CD8-positive, alpha-beta memory T cell (primary cell): Measurements from ENCODE around the gene KLHL17. TPM values are rescaled to one million over a fixed set of nuclear protein-coding genes. Genes with fewer than 3 reads are reported as not detected.
A peak's percentile ranks its signal among the peaks of the same experiment; 100 is the strongest.
"Not testable (repeated sequence)": the region's sequence is repeated elsewhere in the genome, so short reads cannot be mapped to it uniquely, and the experiment has no call there.

ENCODE experiments used
- CTCF ChIA-PET: fragments of 350-600 bp; sonication (Branson Sonifier 250); formaldehyde crosslinking; loops from one replicate; lab custom pipeline; 2021; ENCODE audit warnings: antibody characterized with exemption; lab: Charles Lee
- POLR2A ChIA-PET: fragments of 350-600 bp; sonication (Branson Sonifier 250); formaldehyde crosslinking; loops from one replicate; lab custom pipeline; 2021; ENCODE audit warnings: antibody characterized with exemption; lab: Charles Lee
- DNase-seq, 5 donors: peaks; one replicate each; pipeline versions ENCODE4 v3.0.0 to v3.0.0-alpha.2; 2020 to 2022; ENCODE audit warnings: mixed read lengths in 1 of 5
- H3K27ac ChIP-seq: one replicate; pipeline ENCODE4 v1.7.0; 2013; ENCODE audit warnings: low read depth, mild to moderate bottlenecking, low read length, moderate library complexity
- H3K27me3 ChIP-seq: 2 replicates; pipeline ENCODE4 v1.7.0; 2013; ENCODE audit warnings: low read length, mild to moderate bottlenecking; ENCODE audit not compliant: insufficient read depth, poor library complexity, severe bottlenecking
- H3K36me3 ChIP-seq: 2 replicates; pipeline ENCODE4 v1.7.0; 2013; ENCODE audit warnings: mild to moderate bottlenecking, low read length, moderate library complexity; ENCODE audit not compliant: insufficient read depth
- H3K4me1 ChIP-seq: 2 replicates; pipeline ENCODE4 v1.7.0; 2013; ENCODE audit warnings: mild to moderate bottlenecking, low read length, moderate library complexity; ENCODE audit not compliant: insufficient read depth
- H3K4me3 ChIP-seq: 2 replicates; pipeline ENCODE4 v1.7.0; 2013; ENCODE audit warnings: mild to moderate bottlenecking, low read length
- H3K9me3 ChIP-seq: 2 replicates; pipeline ENCODE4 v1.7.0; 2013; ENCODE audit warnings: mild to moderate bottlenecking, low read length
- H3K27ac Mint-ChIP-seq, 8 donors: one replicate each; pipeline ENCODE4 v1.8.0; 2020 to 2021; ENCODE audit warnings: mixed read lengths in 8 of 8, mild to moderate bottlenecking in 6 of 8, inconsistent platforms in 3 of 8, moderate library complexity in 3 of 8
- H3K27me3 Mint-ChIP-seq, 2 donors: one replicate each; pipeline ENCODE4 v1.8.0; 2020 to 2021; ENCODE audit warnings: mixed read lengths in 2 of 2, mild to moderate bottlenecking in 1 of 2, moderate library complexity in 1 of 2
- H3K36me3 Mint-ChIP-seq, 3 donors: one replicate each; pipeline ENCODE4 v1.8.0; 2020 to 2021; ENCODE audit warnings: mixed read lengths in 3 of 3, inconsistent platforms in 1 of 3, mild to moderate bottlenecking in 1 of 3
- H3K4me1 Mint-ChIP-seq, 3 donors: one replicate each; pipeline ENCODE4 v1.8.0; 2020 to 2021; ENCODE audit warnings: mixed read lengths in 3 of 3, inconsistent platforms in 1 of 3, mild to moderate bottlenecking in 1 of 3
- H3K4me3 Mint-ChIP-seq, 7 donors: one replicate each; pipeline ENCODE4 v1.8.0; 2020 to 2021; ENCODE audit warnings: mixed read lengths in 7 of 7, mild to moderate bottlenecking in 6 of 7, moderate library complexity in 4 of 7, inconsistent platforms in 2 of 7
- H3K9me3 Mint-ChIP-seq, 5 donors: one replicate each; pipeline ENCODE4 v1.8.0; 2020 to 2022; ENCODE audit warnings: mixed read lengths in 5 of 5, mild to moderate bottlenecking in 3 of 5, moderate library complexity in 2 of 5, inconsistent platforms in 1 of 5
- polyA plus RNA-seq: library from polyadenylated mRNA; unstranded; fragments of 300-500 nt; fragmentation: Illumina TruSeq; gene quantifications from one replicate; pipeline ENCODE4 v1.2.3, GENCODE V29; 2021
- total RNA-seq, 2 experiments: library from RNA; stranded (reverse); gene quantifications; one replicate each; pipeline ENCODE4 v1.2.3, GENCODE V29; 2021

The KLHL17 gene
- total and polyA plus RNA-seq, 3 experiments from 2014 or later = 1.4 to 28.6 (median 27.6) TPM

- H3K9me3 Mint-ChIP-seq = no peaks in the 10 kb centered on the region
- Histone ChIP-seq H3K4me3 (no peak overlapping the region), H3K27ac (no peak overlapping the region), H3K9me3 (no peaks in the 10 kb centered on the region), H3K4me1 (no peaks in the 10 kb centered on the region), H3K27me3 (peaks cover 3% of the 10 kb centered on the region), H3K36me3 (no peaks in the 10 kb centered on the region)
- H3K27me3 Mint-ChIP-seq = peaks cover 20 to 40% of the 10 kb centered on the region in 2 donors
- POLR2A ChIA-PET = no interaction called here
- no peaks in the 10 kb centered on the region for H3K36me3 Mint-ChIP-seq
- H3K27ac Mint-ChIP-seq = no peak overlapping the region
- H3K4me3 Mint-ChIP-seq = no peak overlapping the region
- H3K4me1 Mint-ChIP-seq = peaks cover 0 to 3% (median 0%) of the 10 kb centered on the region in 3 donors
- peak in 1 of 5 donors; percentile 42 for DNase-seq
- CTCF ChIA-PET = interaction anchor here (1.0 to 6.8 kb wide), 8 partner anchors 9 to 138 kb away, joined by 3 to 63 read pairs (median 7); no protein-coding TSS in a partner anchor
Measured at GRCh38 chr1:982765-983436, 22.5 kb downstream of the KLHL17 start.

- Histone ChIP-seq H3K27me3 (peaks cover 3% of the 10 kb centered on the region), H3K36me3 (no peaks in the 10 kb centered on the region), H3K9me3 (no peaks in the 10 kb centered on the region), H3K4me1 (no peaks in the 10 kb centered on the region), H3K4me3 (no peak overlapping the region), H3K27ac (no peak overlapping the region)
- Mint-ChIP-seq H3K27me3 (peaks cover 22 to 43% of the 10 kb centered on the region in 2 donors), H3K9me3 (no peaks in the 10 kb centered on the region), H3K4me3 (no peak overlapping the region), H3K27ac (no peak overlapping the region), H3K4me1 (no peaks in the 10 kb centered on the region), H3K36me3 (no peaks in the 10 kb centered on the region)
- ChIA-PET CTCF (interaction anchor here (0.7 to 6.8 kb wide), 14 partner anchors 8 to 388 kb away, joined by 3 to 63 read pairs (median 5); partner anchors contain the start of gene ISG15), POLR2A (interaction anchor here (0.6 kb wide), 1 partner anchor 20 kb away, joined by 3 read pairs; no protein-coding TSS in a partner anchor)
- DNase-seq = peak; percentile 47 to 75 (median 53)
Measured at GRCh38 chr1:983798-984475, 23.6 kb downstream of the KLHL17 start.

GRCh38 chr1:984476-984814 lies 24.1 kb downstream of the KLHL17 start:
- DNase-seq = no peak
- Histone ChIP-seq H3K36me3 (no peaks in the 10 kb centered on the region), H3K27me3 (peaks cover 3% of the 10 kb centered on the region), H3K9me3 (no peaks in the 10 kb centered on the region), H3K4me3 (no peak overlapping the region), H3K27ac (no peak overlapping the region), H3K4me1 (no peaks in the 10 kb centered on the region)
- Mint-ChIP-seq H3K4me3 (no peak overlapping the region), H3K27ac (no peak overlapping the region), H3K27me3 (peaks cover 27 to 44% of the 10 kb centered on the region in 2 donors), H3K9me3 (no peaks in the 10 kb centered on the region), H3K36me3 (no peaks in the 10 kb centered on the region), H3K4me1 (no peaks in the 10 kb centered on the region)
- POLR2A ChIA-PET = interaction anchor here (0.6 kb wide), 1 partner anchor 20 kb away, joined by 3 read pairs; no protein-coding TSS in a partner anchor
- CTCF ChIA-PET = interaction anchor here (0.7 to 6.8 kb wide), 11 partner anchors 11 to 388 kb away, joined by 3 to 63 read pairs (median 5); partner anchors contain the start of gene ISG15

- peaks cover 27 to 48% of the 10 kb centered on the region in 2 donors for H3K27me3 Mint-ChIP-seq
- ChIA-PET CTCF (interaction anchor here (1.1 to 6.8 kb wide), 5 partner anchors 20 to 387 kb away, joined by 4 to 63 read pairs (median 5); no protein-coding TSS in a partner anchor), POLR2A (no interaction called here)
- Histone ChIP-seq H3K9me3 (no peaks in the 10 kb centered on the region), H3K27ac (no peak overlapping the region), H3K4me3 (no peak overlapping the region), H3K36me3 (no peaks in the 10 kb centered on the region), H3K4me1 (no peaks in the 10 kb centered on the region), H3K27me3 (peaks cover 3% of the 10 kb centered on the region)
- H3K4me3 Mint-ChIP-seq = no peak overlapping the region
- H3K9me3 Mint-ChIP-seq = no peaks in the 10 kb centered on the region
- no peak overlapping the region for H3K27ac Mint-ChIP-seq
- no peaks in the 10 kb centered on the region for H3K36me3 Mint-ChIP-seq
- DNase-seq = peak in 1 of 5 donors; percentile 21
- H3K4me1 Mint-ChIP-seq = no peaks in the 10 kb centered on the region
Measured at GRCh38 chr1:985126-985525, 24.7 kb downstream of the KLHL17 start.

- CTCF ChIA-PET, H3K27ac Mint-ChIP-seq, DNase-seq, H3K9me3 Mint-ChIP-seq, H3K36me3 ChIP-seq, H3K4me3 ChIP-seq, H3K4me1 Mint-ChIP-seq, H3K36me3 Mint-ChIP-seq, H3K4me1 ChIP-seq, H3K4me3 Mint-ChIP-seq, POLR2A ChIA-PET, H3K27me3 ChIP-seq, H3K9me3 ChIP-seq, H3K27ac ChIP-seq: not testable (repeated sequence)
- H3K27me3 Mint-ChIP-seq = peaks cover 34 to 56% of the 10 kb centered on the region in 2 donors
Measured at GRCh38 chr1:988061-988460, 27.7 kb downstream of the KLHL17 start.

- H3K36me3 Mint-ChIP-seq, H3K27ac ChIP-seq, H3K4me1 ChIP-seq, POLR2A ChIA-PET, H3K9me3 ChIP-seq, H3K4me1 Mint-ChIP-seq, H3K4me3 Mint-ChIP-seq, H3K27me3 ChIP-seq, H3K27ac Mint-ChIP-seq, H3K36me3 ChIP-seq, H3K4me3 ChIP-seq, H3K9me3 Mint-ChIP-seq: not testable (repeated sequence)
- CTCF ChIA-PET = interaction anchor here (1.7 to 3.3 kb wide), 2 partner anchors 8 to 11 kb away, joined by 4 to 14 read pairs; no protein-coding TSS in a partner anchor
- H3K27me3 Mint-ChIP-seq = peaks cover 41 to 49% of the 10 kb centered on the region in 2 donors
- peak in 1 of 5 donors; percentile 15 for DNase-seq
Measured at GRCh38 chr1:991275-991674, 30.9 kb downstream of the KLHL17 start.

GRCh38 chr1:991895-992294 lies 31.5 kb downstream of the KLHL17 start:
- Mint-ChIP-seq H3K4me1 (peaks cover 3 to 5% (median 4%) of the 10 kb centered on the region in 3 donors), H3K4me3 (no peak overlapping the region), H3K9me3 (peaks cover 0 to 7% (median 2%) of the 10 kb centered on the region in 5 donors), H3K27me3 (peaks cover 41 to 48% of the 10 kb centered on the region in 2 donors), H3K27ac (no peak overlapping the region), H3K36me3 (peaks cover 0 to 2% (median 0%) of the 10 kb centered on the region in 3 donors)
- DNase-seq = no peak
- ChIA-PET CTCF (interaction anchor here (0.8 to 3.3 kb wide), 5 partner anchors 9 to 72 kb away, joined by 3 to 14 read pairs (median 3); no protein-coding TSS in a partner anchor), POLR2A (no interaction called here)
- Histone ChIP-seq H3K27me3 (no peaks in the 10 kb centered on the region), H3K4me1 (peaks cover 5% of the 10 kb centered on the region), H3K27ac (no peak overlapping the region), H3K36me3 (no peaks in the 10 kb centered on the region), H3K4me3 (no peak overlapping the region), H3K9me3 (no peaks in the 10 kb centered on the region)

- Histone ChIP-seq H3K36me3 (no peaks in the 10 kb centered on the region), H3K4me1 (peaks cover 5% of the 10 kb centered on the region), H3K9me3 (no peaks in the 10 kb centered on the region), H3K4me3 (no peak overlapping the region), H3K27ac (no peak overlapping the region), H3K27me3 (no peaks in the 10 kb centered on the region)
- H3K36me3 Mint-ChIP-seq = peaks cover 0 to 2% (median 0%) of the 10 kb centered on the region in 3 donors
- ChIA-PET POLR2A (no interaction called here), CTCF (interaction anchor here (0.8 to 3.3 kb wide), 5 partner anchors 9 to 72 kb away, joined by 3 to 14 read pairs (median 3); no protein-coding TSS in a partner anchor)
- no peak overlapping the region for H3K27ac Mint-ChIP-seq
- peaks cover 4 to 5% (median 4%) of the 10 kb centered on the region in 3 donors for H3K4me1 Mint-ChIP-seq
- peaks cover 43 to 52% of the 10 kb centered on the region in 2 donors for H3K27me3 Mint-ChIP-seq
- H3K4me3 Mint-ChIP-seq = no peak overlapping the region
- H3K9me3 Mint-ChIP-seq = peaks cover 0 to 7% (median 2%) of the 10 kb centered on the region in 5 donors
- no peak for DNase-seq
Measured at GRCh38 chr1:992362-992761, 32.0 kb downstream of the KLHL17 start.
